Measurements from ENCODE around the gene RNU1-3.
"Not testable (repeated sequence)": the region's sequence is repeated elsewhere in the genome, so short reads cannot be mapped to it uniquely, and the experiment has no call there.

Gene RNU1-3

DNA sequence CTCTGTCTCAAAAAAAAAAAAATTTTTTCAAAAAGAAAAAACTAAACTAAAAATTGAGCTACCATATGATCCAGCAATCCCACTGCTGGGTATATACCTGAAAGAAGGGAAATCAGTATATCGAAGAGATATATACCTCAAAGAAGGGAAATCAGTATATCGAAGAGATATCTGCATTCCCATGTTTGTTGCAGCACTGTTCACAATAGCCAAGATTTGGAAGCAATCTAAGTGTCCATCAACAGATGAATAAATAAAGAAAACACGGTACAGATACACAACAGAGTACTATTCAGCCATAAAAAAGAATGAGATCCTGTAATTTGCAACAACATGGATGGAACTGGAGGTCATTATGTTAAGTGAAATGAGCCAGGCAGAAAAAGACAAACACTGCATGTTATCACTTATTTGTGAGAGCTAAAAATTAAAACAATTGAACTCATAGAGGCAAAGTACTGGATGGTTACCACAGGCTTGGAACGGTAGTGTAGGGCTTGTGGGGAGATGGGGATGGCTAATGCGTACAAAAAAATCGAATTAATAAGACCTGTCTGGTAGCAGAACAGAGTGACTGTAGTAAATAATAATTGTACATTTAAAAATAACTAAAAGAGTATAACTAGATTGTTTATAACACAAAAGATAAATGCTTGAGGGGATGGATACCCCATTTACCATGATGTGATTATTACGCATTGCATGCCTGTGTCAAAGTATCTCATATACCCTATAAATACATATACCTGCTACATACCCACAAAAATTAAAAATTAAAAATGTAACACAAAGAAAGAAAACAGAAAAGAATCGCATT lies 25.4 kb downstream of the RNU1-3 start:
- Histone ChIP-seq H3K9ac (ENCODE audit: low read depth, low read length, poor library complexity, severe bottlenecking) (peak overlapping the region; percentile 92), H3K79me2 (ENCODE audit: insufficient read depth, low read length) (peaks cover 45% of the 10 kb centered on the region), H3K4me2 (ENCODE audit: low read depth, low read length, poor library complexity, severe bottlenecking) (peak overlapping the region; percentile 73), H3K4me1 (ENCODE audit: insufficient read depth, low read length, poor library complexity, severe bottlenecking) (peaks cover 25% of the 10 kb centered on the region)
- H3K36me3 ChIP-seq (ENCODE audit: insufficient read depth, low read length); H3K9me3 ChIP-seq (ENCODE audit: insufficient read depth, low read depth, low read length); H3K4me3 ChIP-seq (ENCODE audit: low read length, poor library complexity, severe bottlenecking); H3K27me3 ChIP-seq (ENCODE audit: insufficient read depth, low read length, poor library complexity, severe bottlenecking); H3K9me2 ChIP-seq (replicated peaks; ENCODE audit: low read depth, low read length); H3F3A ChIP-seq (ENCODE audit: low read depth); H4K20me1 ChIP-seq (ENCODE audit: insufficient read depth, low read length, poor library complexity, severe bottlenecking); H2AFZ ChIP-seq (ENCODE audit: low read length): not testable (repeated sequence)

DNA sequence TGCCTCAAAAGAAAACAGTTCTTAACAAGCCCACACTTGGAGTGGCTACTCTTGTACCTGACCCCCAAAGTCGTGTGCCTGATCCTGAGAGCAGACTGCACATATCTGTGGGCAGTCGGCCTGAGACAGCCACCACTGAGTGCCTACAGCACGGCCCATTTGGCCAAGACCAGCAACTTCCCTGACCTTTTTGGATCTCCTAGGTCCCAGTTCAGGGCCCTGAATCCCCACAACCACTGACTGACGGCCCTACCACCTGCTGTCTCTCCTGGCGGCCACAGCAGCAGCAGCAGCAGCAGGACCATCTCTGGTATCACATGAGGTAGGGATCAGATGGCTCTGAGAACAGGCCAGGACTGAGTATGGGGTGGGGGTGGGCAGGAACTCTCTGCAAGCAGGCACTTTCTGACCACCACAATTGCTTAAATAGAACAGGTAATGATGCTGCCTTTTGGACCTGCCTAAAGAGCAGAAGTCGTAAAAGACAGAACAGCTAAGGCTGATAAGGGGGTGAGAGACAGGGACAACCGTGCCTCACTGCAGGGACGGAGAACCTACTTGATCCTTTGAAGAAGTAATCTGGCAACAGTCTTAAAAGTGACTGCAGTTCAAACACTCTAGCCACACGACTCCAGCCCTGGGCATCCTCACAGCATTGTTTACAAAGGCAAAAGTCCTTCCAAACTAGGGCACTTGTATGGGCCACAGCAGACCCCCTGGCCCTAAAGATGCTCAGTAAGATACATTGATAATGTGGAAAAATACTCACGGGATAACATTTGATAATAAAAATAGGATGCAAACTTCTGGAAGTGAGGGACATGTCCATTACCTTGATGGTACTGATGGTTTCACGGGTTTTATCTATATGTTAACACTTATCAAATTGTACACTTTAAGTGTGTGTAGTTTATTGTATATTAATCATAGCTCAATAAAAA lies 27.4 kb downstream of the RNU1-3 start:
- H3K4me2 ChIP-seq (ENCODE audit: low read depth, low read length, poor library complexity, severe bottlenecking); H3K4me3 ChIP-seq (ENCODE audit: low read length, poor library complexity, severe bottlenecking); H4K20me1 ChIP-seq (ENCODE audit: insufficient read depth, low read length, poor library complexity, severe bottlenecking); H3K9ac ChIP-seq (ENCODE audit: low read depth, low read length, poor library complexity, severe bottlenecking); H3K27me3 ChIP-seq (ENCODE audit: insufficient read depth, low read length, poor library complexity, severe bottlenecking); H3K9me2 ChIP-seq (replicated peaks; ENCODE audit: low read depth, low read length); H3F3A ChIP-seq (ENCODE audit: low read depth); H2AFZ ChIP-seq (ENCODE audit: low read length); H3K9me3 ChIP-seq (ENCODE audit: insufficient read depth, low read depth, low read length); H3K36me3 ChIP-seq (ENCODE audit: insufficient read depth, low read length): not testable (repeated sequence)
- H3K79me2 ChIP-seq (ENCODE audit: insufficient read depth, low read length) = peaks cover 45% of the 10 kb centered on the region
- peaks cover 18% of the 10 kb centered on the region for H3K4me1 ChIP-seq (ENCODE audit: insufficient read depth, low read length, poor library complexity, severe bottlenecking)

DNA sequence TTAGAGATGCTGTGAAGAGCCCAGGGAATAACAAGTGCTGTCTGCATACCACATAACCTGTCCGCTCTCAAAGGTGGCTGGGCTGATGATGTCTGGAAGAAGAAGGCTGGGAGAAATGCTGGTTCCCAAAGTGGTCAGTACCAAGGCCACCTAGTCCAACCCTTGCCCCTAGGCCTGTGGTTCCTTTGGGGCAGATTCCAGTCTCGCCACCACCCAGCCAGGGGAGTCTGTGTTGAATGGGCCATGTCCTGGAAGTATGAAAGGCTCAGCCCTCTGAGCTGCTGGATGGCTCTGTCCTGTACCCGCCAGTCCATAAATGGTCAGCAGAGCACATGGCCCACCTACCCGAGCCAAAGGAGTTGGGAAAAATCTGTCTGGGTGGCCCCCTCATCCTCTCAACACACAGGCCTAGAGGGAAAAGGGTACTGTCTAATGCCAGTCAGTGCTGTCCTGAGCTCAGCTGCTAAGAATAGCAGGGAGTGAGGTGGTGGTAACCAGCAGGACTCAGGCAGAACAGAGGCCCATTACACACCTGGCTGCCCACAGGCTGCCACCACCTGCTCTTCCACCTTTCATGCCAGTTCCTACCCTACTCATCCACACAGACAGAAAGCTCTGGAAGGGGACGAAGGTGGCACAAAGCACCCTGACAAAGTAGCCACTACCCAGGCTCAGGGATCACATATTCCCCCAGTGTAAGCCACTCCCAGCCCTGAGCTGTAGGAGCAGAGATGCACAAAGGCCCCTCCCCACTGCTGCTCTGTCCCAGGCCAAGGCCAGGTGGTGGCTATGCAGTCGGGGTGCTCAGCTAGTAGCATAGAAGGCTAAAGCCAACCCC lies 28.6 kb downstream of the RNU1-3 start:
- H3K36me3 ChIP-seq (ENCODE audit: insufficient read depth, low read length); H3K9ac ChIP-seq (ENCODE audit: low read depth, low read length, poor library complexity, severe bottlenecking); H3K9me2 ChIP-seq (replicated peaks; ENCODE audit: low read depth, low read length); H3K9me3 ChIP-seq (ENCODE audit: insufficient read depth, low read depth, low read length); H3K4me3 ChIP-seq (ENCODE audit: low read length, poor library complexity, severe bottlenecking); H3K4me2 ChIP-seq (ENCODE audit: low read depth, low read length, poor library complexity, severe bottlenecking); H3K27me3 ChIP-seq (ENCODE audit: insufficient read depth, low read length, poor library complexity, severe bottlenecking); H3F3A ChIP-seq (ENCODE audit: low read depth); H2AFZ ChIP-seq (ENCODE audit: low read length); H4K20me1 ChIP-seq (ENCODE audit: insufficient read depth, low read length, poor library complexity, severe bottlenecking): not testable (repeated sequence)
- H3K4me1 ChIP-seq (ENCODE audit: insufficient read depth, low read length, poor library complexity, severe bottlenecking) = peaks cover 12% of the 10 kb centered on the region
- H3K79me2 ChIP-seq (ENCODE audit: insufficient read depth, low read length) = peaks cover 33% of the 10 kb centered on the region; the same call in 1 of the 2 replicates

DNA sequence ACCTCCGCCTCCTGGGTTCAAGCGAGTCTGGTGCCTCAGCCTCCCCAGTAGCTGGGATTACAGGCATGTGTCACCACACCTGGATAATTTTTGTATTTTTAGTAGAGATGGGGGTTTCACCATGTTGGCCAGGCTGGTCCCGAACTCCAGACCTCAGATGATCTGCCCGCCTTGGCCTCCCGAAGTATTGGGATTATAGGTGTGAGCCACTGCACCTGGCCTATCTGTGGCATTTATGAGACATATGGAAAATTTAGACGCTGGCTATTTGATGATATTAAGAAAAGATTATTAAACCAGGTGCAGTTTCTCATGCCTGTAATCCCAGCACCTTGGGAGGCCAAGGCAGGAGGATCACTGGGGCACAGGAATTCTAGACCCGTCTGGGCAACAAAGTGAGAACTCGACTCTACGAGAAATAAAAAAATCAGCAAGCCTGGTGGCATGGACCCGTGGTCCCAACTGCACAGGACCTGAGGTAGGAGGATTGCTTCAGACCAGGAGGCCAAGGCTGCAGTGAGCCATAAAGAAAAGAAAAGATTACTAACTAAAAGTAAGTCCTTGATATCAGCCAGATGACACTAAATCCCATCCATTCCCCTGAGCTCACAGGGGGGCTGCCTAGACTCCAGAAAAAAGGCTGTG lies 30.1 kb downstream of the RNU1-3 start:
- not testable (repeated sequence) for H3K9ac ChIP-seq (ENCODE audit: low read depth, low read length, poor library complexity, severe bottlenecking)
- H3K79me2 ChIP-seq (ENCODE audit: insufficient read depth, low read length) = peaks cover 18% of the 10 kb centered on the region; the same call in 1 of the 2 replicates

DNA sequence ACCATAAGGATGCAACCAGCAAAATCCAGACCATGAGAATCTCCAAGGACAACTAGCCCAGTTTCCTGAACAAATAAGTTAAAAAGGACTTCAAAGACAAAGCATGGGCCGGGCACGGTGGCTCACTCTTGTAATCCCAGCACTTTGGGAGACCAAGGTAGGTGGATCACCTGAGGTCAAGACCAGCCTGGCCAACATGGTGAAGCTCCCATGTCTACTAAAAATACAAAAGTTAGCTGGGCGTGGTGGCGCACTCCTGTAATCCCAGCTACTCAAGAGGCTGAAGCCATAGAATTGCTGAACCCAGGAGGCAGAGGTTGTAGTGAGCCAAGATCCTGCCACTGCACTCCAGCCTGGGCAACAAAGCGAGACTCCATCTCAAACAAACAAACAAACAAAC lies 30.8 kb downstream of the RNU1-3 start:
- not testable (repeated sequence) for H3K9ac ChIP-seq (ENCODE audit: low read depth, low read length, poor library complexity, severe bottlenecking); H3K4me3 ChIP-seq (ENCODE audit: low read length, poor library complexity, severe bottlenecking); H3K9me2 ChIP-seq (replicated peaks; ENCODE audit: low read depth, low read length); H3K4me2 ChIP-seq (ENCODE audit: low read depth, low read length, poor library complexity, severe bottlenecking); H3K9me3 ChIP-seq (ENCODE audit: insufficient read depth, low read depth, low read length); H3F3A ChIP-seq (ENCODE audit: low read depth); H2AFZ ChIP-seq (ENCODE audit: low read length); H3K4me1 ChIP-seq (ENCODE audit: insufficient read depth, low read length, poor library complexity, severe bottlenecking); H3K27me3 ChIP-seq (ENCODE audit: insufficient read depth, low read length, poor library complexity, severe bottlenecking); H4K20me1 ChIP-seq (ENCODE audit: insufficient read depth, low read length, poor library complexity, severe bottlenecking)
- Histone ChIP-seq H3K36me3 (ENCODE audit: insufficient read depth, low read length) (peaks cover 27% of the 10 kb centered on the region; the same call in 1 of the 2 replicates), H3K79me2 (ENCODE audit: insufficient read depth, low read length) (peaks cover 14% of the 10 kb centered on the region; the same call in 1 of the 2 replicates)

More for the DNA sequence above, 30.1 kb downstream of the RNU1-3 start:
- H3K9me3 ChIP-seq (ENCODE audit: insufficient read depth, low read depth, low read length); H4K20me1 ChIP-seq (ENCODE audit: insufficient read depth, low read length, poor library complexity, severe bottlenecking); H3K27me3 ChIP-seq (ENCODE audit: insufficient read depth, low read length, poor library complexity, severe bottlenecking); H3K4me3 ChIP-seq (ENCODE audit: low read length, poor library complexity, severe bottlenecking); H3K4me1 ChIP-seq (ENCODE audit: insufficient read depth, low read length, poor library complexity, severe bottlenecking); H2AFZ ChIP-seq (ENCODE audit: low read length); H3F3A ChIP-seq (ENCODE audit: low read depth); H3K4me2 ChIP-seq (ENCODE audit: low read depth, low read length, poor library complexity, severe bottlenecking); H3K9me2 ChIP-seq (replicated peaks; ENCODE audit: low read depth, low read length): not testable (repeated sequence)
- peaks cover 20% of the 10 kb centered on the region; the same call in 1 of the 2 replicates for H3K36me3 ChIP-seq (ENCODE audit: insufficient read depth, low read length)

DNA sequence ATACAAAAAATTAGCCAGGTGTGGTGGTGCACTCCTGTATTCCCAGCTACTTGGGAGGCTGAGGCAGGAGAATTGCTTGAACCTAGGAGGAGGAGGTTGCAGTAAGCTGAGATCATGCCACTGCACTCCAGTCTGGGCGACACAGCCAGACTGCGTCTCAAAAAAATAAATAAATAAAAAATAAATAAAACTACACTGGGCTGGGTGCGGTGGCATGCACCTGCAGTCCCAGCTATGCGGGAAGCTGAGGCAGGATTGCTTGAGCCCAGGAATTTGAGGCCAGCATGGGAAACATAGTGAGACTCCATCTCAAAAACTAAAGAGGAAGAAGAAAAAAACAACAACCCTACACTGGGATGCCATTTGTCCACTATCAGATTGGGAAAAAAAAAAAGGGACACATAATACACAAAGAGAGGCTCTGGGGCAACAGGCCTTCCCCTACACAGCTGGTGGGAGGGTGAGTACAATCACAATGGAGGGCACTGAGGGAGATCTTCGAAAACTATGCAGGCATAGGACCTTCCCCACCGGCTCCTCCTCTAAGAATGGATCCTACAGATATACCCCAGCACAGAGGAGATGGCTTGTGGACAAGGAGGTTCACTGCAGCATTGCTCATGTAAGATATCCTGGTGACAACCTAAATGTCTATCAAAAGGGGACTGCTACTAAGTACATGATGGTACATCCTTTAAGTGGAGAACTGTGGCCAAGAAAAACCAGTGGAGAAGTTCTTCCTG lies 33.0 kb downstream of the RNU1-3 start:
- H3F3A ChIP-seq (ENCODE audit: low read depth); H3K4me3 ChIP-seq (ENCODE audit: low read length, poor library complexity, severe bottlenecking); H3K27me3 ChIP-seq (ENCODE audit: insufficient read depth, low read length, poor library complexity, severe bottlenecking); H3K79me2 ChIP-seq (ENCODE audit: insufficient read depth, low read length); H3K9me2 ChIP-seq (replicated peaks; ENCODE audit: low read depth, low read length); H2AFZ ChIP-seq (ENCODE audit: low read length); H3K9me3 ChIP-seq (ENCODE audit: insufficient read depth, low read depth, low read length); H4K20me1 ChIP-seq (ENCODE audit: insufficient read depth, low read length, poor library complexity, severe bottlenecking); H3K4me1 ChIP-seq (ENCODE audit: insufficient read depth, low read length, poor library complexity, severe bottlenecking); H3K4me2 ChIP-seq (ENCODE audit: low read depth, low read length, poor library complexity, severe bottlenecking); H3K9ac ChIP-seq (ENCODE audit: low read depth, low read length, poor library complexity, severe bottlenecking): not testable (repeated sequence)
- peaks cover 36% of the 10 kb centered on the region; the same call in 1 of the 2 replicates for H3K36me3 ChIP-seq (ENCODE audit: insufficient read depth, low read length)
